Measurements from ENCODE around the gene RNU4-1.
"Not testable (repeated sequence)": the region's sequence is repeated elsewhere in the genome, so short reads cannot be mapped to it uniquely, and the experiment has no call there.

The RNU4-1 gene

DNA sequence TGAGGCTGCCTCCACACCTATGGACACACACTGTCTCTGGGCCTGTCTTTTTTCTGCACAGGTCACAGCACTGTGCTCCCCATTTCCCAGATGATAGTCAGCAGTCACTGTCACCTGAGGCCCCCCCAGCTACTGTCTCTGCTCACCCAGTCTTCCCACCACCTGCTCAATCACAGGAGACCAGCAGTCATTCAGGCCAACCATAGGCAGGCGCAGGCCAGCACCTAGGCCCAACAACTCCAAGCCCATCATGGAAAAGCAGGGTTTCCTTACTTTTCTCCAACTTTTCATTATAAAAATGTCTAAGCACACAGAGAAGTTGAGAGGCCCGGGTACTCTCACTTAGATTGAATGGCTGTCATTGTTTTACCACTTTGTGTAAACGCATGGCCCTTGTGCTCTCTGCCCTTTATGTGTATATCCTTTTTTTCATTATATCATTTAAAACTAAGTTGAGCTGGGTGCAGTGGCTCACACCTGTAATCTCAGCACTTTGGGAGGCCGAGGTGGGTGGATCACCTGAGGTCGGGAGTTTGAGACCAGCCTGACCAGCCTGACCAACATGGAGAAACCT, 34.6 kb downstream of the RNU4-1 start:
- H3K4me3 ChIP-seq (ENCODE audit: low read length): no peak overlapping the region
- no peaks in the 10 kb centered on the region for H3K27me3 ChIP-seq (ENCODE audit: insufficient read depth, low read length, poor library complexity)
- H3K4me1 ChIP-seq (ENCODE audit: control insufficient read depth, low read depth, low read length): peaks cover 31% of the 10 kb centered on the region
- no peak overlapping the region for H3K27ac ChIP-seq (ENCODE audit: low read depth, low read length)
- H3K56ac ChIP-seq (ENCODE audit: low read length): peak overlapping the region; percentile 35
- no CpG with 5 or more reads among the region's 5 CpGs for WGBS (ENCODE audit: extremely low coverage, insufficient coverage, low lambda C conversion rate)
- H2BK120ac ChIP-seq (ENCODE audit: low read depth, low read length): no peak overlapping the region
- no peak overlapping the region for H2BK5ac ChIP-seq (ENCODE audit: low read length)
- H3K36me3 ChIP-seq (ENCODE audit: control insufficient read depth, insufficient read depth, low read length): peaks cover 3% of the 10 kb centered on the region
- no peak overlapping the region for H4K8ac ChIP-seq (ENCODE audit: low read depth, low read length)
- no peak overlapping the region for H2AK5ac ChIP-seq (ENCODE audit: low read length)
- H3K23ac ChIP-seq (ENCODE audit: low read length): peak overlapping the region; percentile 29
- DNase-seq: no peak
- H3K4ac ChIP-seq (ENCODE audit: low read depth, low read length): no peak overlapping the region
- no peak overlapping the region for H3K9ac ChIP-seq (ENCODE audit: low read length)
- no peak overlapping the region for H4K5ac ChIP-seq (ENCODE audit: low read length)
- H3K79me1 ChIP-seq (ENCODE audit: low read length): peaks cover 12% of the 10 kb centered on the region
- H3K18ac ChIP-seq (ENCODE audit: low read length): no peak overlapping the region
- H3K79me2 ChIP-seq (ENCODE audit: control insufficient read depth, insufficient read depth, low read length): peaks cover 89% of the 10 kb centered on the region
- H2BK15ac ChIP-seq (replicated peaks; ENCODE audit: low read depth): no peak overlapping the region
- H3K4me2 ChIP-seq (ENCODE audit: low read length): no peak overlapping the region

DNA sequence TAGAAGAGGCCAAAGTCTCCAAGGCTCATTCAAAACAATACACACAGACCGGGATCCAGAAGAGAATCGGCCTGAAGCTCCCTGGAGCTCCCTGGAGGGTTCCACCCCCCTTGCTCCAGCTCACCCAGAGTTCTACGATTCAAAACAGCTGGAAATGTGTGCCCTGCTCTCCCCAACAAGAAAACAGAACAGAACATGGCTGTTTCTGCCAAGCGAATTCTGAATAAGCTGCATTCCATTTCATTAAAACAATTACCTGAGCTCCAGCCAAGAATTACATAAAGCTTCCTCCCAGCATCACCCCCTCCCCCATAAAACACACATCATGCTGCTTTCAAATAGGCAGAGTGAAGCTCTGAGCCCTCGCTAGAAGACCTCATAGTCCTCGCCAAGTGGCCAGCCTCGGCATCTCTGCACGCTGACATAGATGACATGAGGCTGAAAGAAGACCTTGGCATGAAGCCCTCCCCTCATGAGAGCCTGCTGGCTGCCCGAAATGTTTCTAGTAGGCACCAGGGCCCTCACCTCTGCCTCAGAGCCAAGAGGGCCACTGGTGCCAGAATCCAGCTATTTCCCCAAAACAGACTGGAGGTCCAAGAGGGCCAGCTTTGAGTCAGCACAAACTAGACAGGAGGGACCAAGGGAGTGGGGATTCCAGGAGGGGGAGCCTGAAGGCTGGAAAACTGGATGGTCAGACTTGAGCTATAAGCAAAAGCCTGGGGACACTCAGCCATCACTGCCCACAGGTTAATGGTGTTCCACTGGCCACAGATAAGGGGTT, 35.8 kb downstream of the RNU4-1 start:
- H3K27ac ChIP-seq (ENCODE audit: low read depth, low read length): peak overlapping the region; percentile 18

DNA sequence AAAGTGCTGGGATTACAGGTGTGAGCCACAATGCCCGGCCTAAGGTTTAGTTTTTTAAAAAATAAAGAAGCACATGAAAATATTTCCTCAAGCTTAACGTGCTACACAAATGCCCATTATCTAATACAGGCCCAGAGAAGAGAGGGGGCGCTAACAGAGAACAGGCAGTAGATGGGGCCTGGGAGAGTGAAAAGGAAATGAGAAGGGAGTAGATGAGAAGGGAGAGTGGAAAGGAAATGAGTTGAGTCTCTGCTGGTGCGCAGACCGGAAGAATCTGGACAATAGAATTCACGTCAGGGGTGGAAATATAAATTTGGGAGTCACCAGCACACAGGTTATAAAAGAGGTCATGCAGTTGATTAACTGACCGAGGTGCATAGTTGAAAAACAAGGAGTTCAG, 38.2 kb downstream of the RNU4-1 start:
- Histone ChIP-seq H3K79me1 (ENCODE audit: low read length) (peaks cover 14% of the 10 kb centered on the region), H3K18ac (ENCODE audit: low read length) (no peak overlapping the region), H3K4me1 (ENCODE audit: control insufficient read depth, low read depth, low read length) (peaks cover 18% of the 10 kb centered on the region), H3K27me3 (ENCODE audit: insufficient read depth, low read length, poor library complexity) (no peaks in the 10 kb centered on the region), H3K9ac (ENCODE audit: low read length) (no peak overlapping the region), H3K36me3 (ENCODE audit: control insufficient read depth, insufficient read depth, low read length) (peaks cover 3% of the 10 kb centered on the region), H3K4ac (ENCODE audit: low read depth, low read length) (no peak overlapping the region), H2AK5ac (ENCODE audit: low read length) (no peak overlapping the region), H2BK120ac (ENCODE audit: low read depth, low read length) (no peak overlapping the region), H4K5ac (ENCODE audit: low read length) (no peak overlapping the region), H3K27ac (ENCODE audit: low read depth, low read length) (no peak overlapping the region), H3K56ac (ENCODE audit: low read length) (no peak overlapping the region), H3K4me2 (ENCODE audit: low read length) (no peak overlapping the region), H3K23ac (ENCODE audit: low read length) (no peak overlapping the region), H2BK5ac (ENCODE audit: low read length) (no peak overlapping the region), H3K79me2 (ENCODE audit: control insufficient read depth, insufficient read depth, low read length) (peaks cover 84% of the 10 kb centered on the region), H4K8ac (ENCODE audit: low read depth, low read length) (no peak overlapping the region), H3K4me3 (ENCODE audit: low read length) (no peak overlapping the region), H2BK15ac (replicated peaks; ENCODE audit: low read depth) (no peak overlapping the region)
- DNase-seq: no peak
- no CpG with 5 or more reads among the region's 7 CpGs for WGBS (ENCODE audit: extremely low coverage, insufficient coverage, low lambda C conversion rate)

More for the DNA sequence above, 35.8 kb downstream of the RNU4-1 start:
- Histone ChIP-seq H3K23ac (ENCODE audit: low read length) (no peak overlapping the region), H3K4me3 (ENCODE audit: low read length) (no peak overlapping the region), H2BK15ac (replicated peaks; ENCODE audit: low read depth) (no peak overlapping the region), H3K79me2 (ENCODE audit: control insufficient read depth, insufficient read depth, low read length) (peaks cover 88% of the 10 kb centered on the region), H3K4me2 (ENCODE audit: low read length) (no peak overlapping the region), H3K9ac (ENCODE audit: low read length) (peak overlapping the region; percentile 10), H3K4me1 (ENCODE audit: control insufficient read depth, low read depth, low read length) (peaks cover 22% of the 10 kb centered on the region), H2AK5ac (ENCODE audit: low read length) (no peak overlapping the region), H3K56ac (ENCODE audit: low read length) (peak overlapping the region; percentile 25), H2BK5ac (ENCODE audit: low read length) (no peak overlapping the region), H4K8ac (ENCODE audit: low read depth, low read length) (no peak overlapping the region), H3K36me3 (ENCODE audit: control insufficient read depth, insufficient read depth, low read length) (peaks cover 3% of the 10 kb centered on the region), H3K79me1 (ENCODE audit: low read length) (peaks cover 13% of the 10 kb centered on the region), H3K18ac (ENCODE audit: low read length) (no peak overlapping the region), H4K5ac (ENCODE audit: low read length) (no peak overlapping the region), H3K4ac (ENCODE audit: low read depth, low read length) (no peak overlapping the region), H3K27me3 (ENCODE audit: insufficient read depth, low read length, poor library complexity) (no peaks in the 10 kb centered on the region), H2BK120ac (ENCODE audit: low read depth, low read length) (no peak overlapping the region)
- WGBS (ENCODE audit: extremely low coverage, insufficient coverage, low lambda C conversion rate): no CpG with 5 or more reads among the region's 9 CpGs
- DNase-seq: peak; percentile 57

DNA sequence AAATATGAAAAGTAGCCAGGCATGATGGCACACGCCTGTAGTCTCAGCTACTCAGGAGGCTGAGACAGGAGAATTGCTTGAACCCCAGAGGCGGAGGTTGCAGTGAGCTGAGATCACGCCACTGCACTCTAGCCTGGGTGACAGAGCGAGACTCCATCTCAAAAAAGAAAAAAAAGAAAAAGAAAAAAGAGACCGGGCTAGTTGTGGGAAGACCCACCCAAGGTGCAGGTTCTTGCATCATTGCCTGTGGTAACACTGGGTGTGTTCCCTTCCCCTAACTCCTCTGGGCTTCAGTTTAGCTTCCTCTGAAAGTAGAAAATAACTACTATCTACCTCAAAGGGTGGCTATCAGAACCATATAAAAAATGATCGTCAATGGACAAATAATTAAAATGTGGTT, 39.7 kb downstream of the RNU4-1 start:
- H3K36me3 ChIP-seq (ENCODE audit: control insufficient read depth, insufficient read depth, low read length); H2BK120ac ChIP-seq (ENCODE audit: low read depth, low read length); DNase-seq; H3K4me3 ChIP-seq (ENCODE audit: low read length); H3K27ac ChIP-seq (ENCODE audit: low read depth, low read length); H2BK15ac ChIP-seq (replicated peaks; ENCODE audit: low read depth); H3K4me2 ChIP-seq (ENCODE audit: low read length); H3K4ac ChIP-seq (ENCODE audit: low read depth, low read length); H3K27me3 ChIP-seq (ENCODE audit: insufficient read depth, low read length, poor library complexity); H2AK5ac ChIP-seq (ENCODE audit: low read length); H3K18ac ChIP-seq (ENCODE audit: low read length); H4K8ac ChIP-seq (ENCODE audit: low read depth, low read length); H3K56ac ChIP-seq (ENCODE audit: low read length); H2BK5ac ChIP-seq (ENCODE audit: low read length); H4K5ac ChIP-seq (ENCODE audit: low read length); H3K9ac ChIP-seq (ENCODE audit: low read length); H3K23ac ChIP-seq (ENCODE audit: low read length): not testable (repeated sequence)
- peaks cover 84% of the 10 kb centered on the region for H3K79me2 ChIP-seq (ENCODE audit: control insufficient read depth, insufficient read depth, low read length)
- H3K4me1 ChIP-seq (ENCODE audit: control insufficient read depth, low read depth, low read length): peaks cover 28% of the 10 kb centered on the region
- WGBS (ENCODE audit: extremely low coverage, insufficient coverage, low lambda C conversion rate): no CpG with 5 or more reads among the region's 6 CpGs
- H3K79me1 ChIP-seq (ENCODE audit: low read length): peaks cover 22% of the 10 kb centered on the region

DNA sequence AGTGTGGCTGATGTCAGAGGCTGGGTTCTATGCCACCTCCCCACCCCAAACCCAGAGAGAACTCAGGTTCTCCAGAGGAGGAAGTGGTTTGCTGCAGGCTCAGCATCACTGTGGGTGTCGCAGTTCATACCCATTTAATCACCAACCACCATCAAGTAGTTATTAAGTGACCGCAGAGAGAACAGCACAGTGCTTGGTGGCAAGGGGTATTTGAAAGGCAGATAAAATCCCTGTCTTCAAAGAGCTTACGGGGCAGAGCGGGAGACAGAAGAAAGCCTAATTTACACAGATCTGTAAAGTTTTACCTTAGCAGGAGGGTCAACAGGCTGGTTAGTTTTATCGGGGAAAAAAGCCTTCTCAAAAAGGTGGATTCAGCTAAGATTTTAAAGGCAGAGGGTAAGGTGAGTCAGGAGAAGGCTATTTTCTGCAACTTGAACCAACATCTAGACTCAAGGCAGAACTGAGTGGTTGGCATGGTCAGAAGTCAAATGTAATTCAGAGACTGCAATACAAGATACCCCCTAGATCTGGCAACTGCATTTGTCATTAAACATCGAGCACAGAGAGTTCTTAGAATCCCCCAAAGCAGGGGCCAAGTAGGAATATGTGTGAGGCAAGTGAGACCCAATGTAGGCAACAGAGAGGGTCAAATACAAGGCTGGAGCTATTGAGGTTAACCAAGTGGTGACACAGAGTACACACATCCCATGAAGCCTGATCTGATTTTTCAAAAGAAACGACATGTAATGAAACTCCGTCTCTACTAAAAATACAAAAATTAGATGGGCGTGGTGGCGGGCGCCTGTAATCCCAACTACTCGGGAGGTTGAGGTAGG, 40.7 kb downstream of the RNU4-1 start:
- Histone ChIP-seq H2BK5ac (ENCODE audit: low read length) (no peak overlapping the region), H3K23ac (ENCODE audit: low read length) (no peak overlapping the region), H2BK120ac (ENCODE audit: low read depth, low read length) (no peak overlapping the region), H4K5ac (ENCODE audit: low read length) (no peak overlapping the region), H3K9ac (ENCODE audit: low read length) (no peak overlapping the region), H3K4me1 (ENCODE audit: control insufficient read depth, low read depth, low read length) (peaks cover 24% of the 10 kb centered on the region), H3K4me3 (ENCODE audit: low read length) (no peak overlapping the region), H4K8ac (ENCODE audit: low read depth, low read length) (no peak overlapping the region), H3K4me2 (ENCODE audit: low read length) (no peak overlapping the region), H3K18ac (ENCODE audit: low read length) (no peak overlapping the region), H3K36me3 (ENCODE audit: control insufficient read depth, insufficient read depth, low read length) (peaks cover 3% of the 10 kb centered on the region), H3K79me1 (ENCODE audit: low read length) (peaks cover 28% of the 10 kb centered on the region), H3K4ac (ENCODE audit: low read depth, low read length) (no peak overlapping the region), H3K79me2 (ENCODE audit: control insufficient read depth, insufficient read depth, low read length) (peaks cover 84% of the 10 kb centered on the region), H3K27me3 (ENCODE audit: insufficient read depth, low read length, poor library complexity) (no peaks in the 10 kb centered on the region), H2BK15ac (replicated peaks; ENCODE audit: low read depth) (no peak overlapping the region), H3K27ac (ENCODE audit: low read depth, low read length) (no peak overlapping the region), H2AK5ac (ENCODE audit: low read length) (no peak overlapping the region), H3K56ac (ENCODE audit: low read length) (no peak overlapping the region)
- no CpG with 5 or more reads among the region's 12 CpGs for WGBS (ENCODE audit: extremely low coverage, insufficient coverage, low lambda C conversion rate)
- DNase-seq: no peak

Measured in mesendoderm (in vitro differentiated cells).